HEK293 (cell line): ENCODE results near the gene TSACC.

Source experiments
- MYNN ChIP-seq: fragments of 450-650 bp; formaldehyde crosslinking; IDR thresholded peaks from 2 replicates; pipeline ENCODE4 v1.5.1; 2016; ENCODE audit warnings: missing biosample characterization, missing genetic modification characterization, borderline replicate concordance
- SETDB1 ChIP-seq: IDR thresholded peaks from one replicate; pipeline ENCODE4 v1.6.1; 2017; ENCODE audit warnings: mild to moderate bottlenecking, low read length, moderate library complexity, mixed read lengths; ENCODE audit not compliant: insufficient read length
- SP7 ChIP-seq: fragments of 450-650 bp; formaldehyde crosslinking; IDR thresholded peaks from 2 replicates; pipeline ENCODE4 v1.5.1; 2016; ENCODE audit warnings: missing biosample characterization, missing genetic modification characterization
- TCF7L2 ChIP-seq: IDR thresholded peaks from 2 replicates; pipeline ENCODE4 v1.6.1; 2011; ENCODE audit warnings: low read depth, mild to moderate bottlenecking, inconsistent platforms, low read length, moderate library complexity, borderline replicate concordance
- TRIM28 ChIP-seq: IDR thresholded peaks from 2 replicates; pipeline ENCODE4 v1.6.1; 2011; ENCODE audit warnings: low read length, control low read depth, borderline replicate concordance
- ZNF155 ChIP-seq: fragments of 450-650 bp; formaldehyde crosslinking; IDR thresholded peaks from 2 replicates; pipeline ENCODE4 v1.5.1; 2016; ENCODE audit warnings: missing biosample characterization, missing genetic modification characterization
- ZNF239 ChIP-seq: fragments of 450-650 bp; formaldehyde crosslinking; IDR thresholded peaks from 2 replicates; pipeline ENCODE4 v1.5.1; 2016; ENCODE audit warnings: missing biosample characterization, missing genetic modification characterization
- ZNF350 ChIP-seq: fragments of 450-650 bp; formaldehyde crosslinking; IDR thresholded peaks from 2 replicates; pipeline ENCODE4 v1.5.0; 2017; ENCODE audit warnings: missing biosample characterization, mild to moderate bottlenecking, missing genetic modification characterization
- ZNF37A ChIP-seq: fragments of 450-650 bp; IDR thresholded peaks from 2 replicates; pipeline ENCODE4 v1.5.1; 2018; ENCODE audit warnings: missing biosample characterization, missing genetic modification characterization
- ZNF473 ChIP-seq: fragments of 450-650 bp; formaldehyde crosslinking; IDR thresholded peaks from 2 replicates; pipeline ENCODE4 v1.5.1; 2017; ENCODE audit warnings: missing biosample characterization, missing genetic modification characterization
- ZNF501 ChIP-seq: fragments of 450-650 bp; formaldehyde crosslinking; IDR thresholded peaks from 2 replicates; pipeline ENCODE4 v1.5.1; 2016; ENCODE audit warnings: missing biosample characterization, missing genetic modification characterization
- ZNF561 ChIP-seq: fragments of 450-650 bp; IDR thresholded peaks from 2 replicates; pipeline ENCODE4 v1.5.1; 2018; ENCODE audit warnings: missing biosample characterization, missing genetic modification characterization, borderline replicate concordance
- ZNF621 ChIP-seq: fragments of 450-650 bp; formaldehyde crosslinking; IDR thresholded peaks from 2 replicates; pipeline ENCODE4 v1.5.1; 2017; ENCODE audit warnings: missing biosample characterization, missing genetic modification characterization
- ZNF701 ChIP-seq: fragments of 450-650 bp; formaldehyde crosslinking; IDR thresholded peaks from 2 replicates; pipeline ENCODE4 v1.5.1; 2016; ENCODE audit warnings: missing biosample characterization, missing genetic modification characterization
- ZNF791 ChIP-seq: fragments of 450-650 bp; formaldehyde crosslinking; IDR thresholded peaks from 2 replicates; pipeline ENCODE4 v1.5.1; 2016; ENCODE audit warnings: missing biosample characterization, missing genetic modification characterization
- ZSCAN16 ChIP-seq: fragments of 450-650 bp; formaldehyde crosslinking; IDR thresholded peaks from 2 replicates; pipeline ENCODE4 v1.5.1; 2016; ENCODE audit warnings: missing biosample characterization, missing genetic modification characterization
- ZSCAN23 ChIP-seq: fragments of 450-650 bp; formaldehyde crosslinking; IDR thresholded peaks from 2 replicates; pipeline ENCODE4 v1.5.1; 2016; ENCODE audit warnings: missing biosample characterization, missing genetic modification characterization
- ZXDB ChIP-seq: fragments of 450-650 bp; formaldehyde crosslinking; IDR thresholded peaks from 2 replicates; pipeline ENCODE4 v1.5.1; 2016; ENCODE audit warnings: missing biosample characterization, missing genetic modification characterization
- TF ChIP-seq, protein P1 (sequence below): fragments of 450-650 bp; formaldehyde crosslinking; IDR thresholded peaks from 2 replicates; pipeline ENCODE4 v1.5.1; 2016; ENCODE audit warnings: missing biosample characterization, missing genetic modification characterization
- TF ChIP-seq, protein P2 (sequence below): fragments of 450-650 bp; formaldehyde crosslinking; IDR thresholded peaks from 2 replicates; pipeline ENCODE4 v1.5.1; 2016; ENCODE audit warnings: missing biosample characterization, missing genetic modification characterization
- TF ChIP-seq, protein P3 (sequence below): fragments of 450-650 bp; formaldehyde crosslinking; IDR thresholded peaks from 2 replicates; pipeline ENCODE4 v1.5.1; 2016; ENCODE audit warnings: missing biosample characterization, missing genetic modification characterization, borderline replicate concordance
- TF ChIP-seq, protein P4 (sequence below): fragments of 450-650 bp; formaldehyde crosslinking; IDR thresholded peaks from 2 replicates; pipeline ENCODE4; 2016; ENCODE audit warnings: missing biosample characterization, missing genetic modification characterization
- TF ChIP-seq, protein P5 (sequence below): fragments of 450-650 bp; formaldehyde crosslinking; IDR thresholded peaks from 2 replicates; pipeline ENCODE4 v1.5.1; 2016; ENCODE audit warnings: missing biosample characterization, missing genetic modification characterization, low read depth
- TF ChIP-seq, protein P6 (sequence below): fragments of 450-650 bp; formaldehyde crosslinking; IDR thresholded peaks from 2 replicates; pipeline ENCODE4 v1.5.1; 2016; ENCODE audit warnings: missing biosample characterization, missing genetic modification characterization
- TF ChIP-seq, protein P7 (sequence below): fragments of 450-650 bp; formaldehyde crosslinking; IDR thresholded peaks from 2 replicates; pipeline ENCODE4 v1.5.1; 2016; ENCODE audit warnings: missing biosample characterization, missing genetic modification characterization

TSACC gene

DNA sequence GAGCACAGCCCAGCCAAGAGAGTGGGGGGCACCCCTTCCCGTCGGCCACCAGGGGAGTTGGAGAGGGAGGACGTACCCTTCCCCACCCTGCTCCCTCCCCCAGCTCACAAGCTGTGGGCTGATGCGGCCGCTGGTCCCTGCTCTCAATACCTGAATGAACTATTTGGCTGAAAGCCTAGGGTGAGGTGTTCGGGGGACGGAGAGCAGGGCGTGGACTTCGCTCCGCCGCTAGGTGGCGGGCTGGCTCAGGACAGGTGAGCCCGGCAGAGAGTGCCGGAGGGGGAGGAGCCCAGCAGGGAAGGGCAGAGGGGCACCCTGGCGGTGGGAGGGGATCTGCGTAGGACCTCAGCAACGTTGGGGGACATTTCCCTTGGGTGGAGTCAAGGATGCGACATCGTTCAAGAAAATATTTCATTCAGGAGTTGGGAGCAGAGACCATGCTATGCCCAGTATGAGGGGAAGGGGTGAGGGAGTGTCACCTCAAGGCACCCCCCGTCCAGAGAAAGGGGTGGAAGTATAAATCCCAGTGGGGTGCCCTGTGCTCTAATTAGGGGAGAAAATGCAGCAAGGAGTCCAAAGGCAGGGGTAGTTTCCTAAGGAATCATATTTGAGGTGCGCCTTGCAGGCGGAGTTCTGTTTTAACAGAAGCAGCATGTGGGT is 18.7 kb downstream of the TSACC start (continued):
- TF ChIP-seq, protein P1, sequence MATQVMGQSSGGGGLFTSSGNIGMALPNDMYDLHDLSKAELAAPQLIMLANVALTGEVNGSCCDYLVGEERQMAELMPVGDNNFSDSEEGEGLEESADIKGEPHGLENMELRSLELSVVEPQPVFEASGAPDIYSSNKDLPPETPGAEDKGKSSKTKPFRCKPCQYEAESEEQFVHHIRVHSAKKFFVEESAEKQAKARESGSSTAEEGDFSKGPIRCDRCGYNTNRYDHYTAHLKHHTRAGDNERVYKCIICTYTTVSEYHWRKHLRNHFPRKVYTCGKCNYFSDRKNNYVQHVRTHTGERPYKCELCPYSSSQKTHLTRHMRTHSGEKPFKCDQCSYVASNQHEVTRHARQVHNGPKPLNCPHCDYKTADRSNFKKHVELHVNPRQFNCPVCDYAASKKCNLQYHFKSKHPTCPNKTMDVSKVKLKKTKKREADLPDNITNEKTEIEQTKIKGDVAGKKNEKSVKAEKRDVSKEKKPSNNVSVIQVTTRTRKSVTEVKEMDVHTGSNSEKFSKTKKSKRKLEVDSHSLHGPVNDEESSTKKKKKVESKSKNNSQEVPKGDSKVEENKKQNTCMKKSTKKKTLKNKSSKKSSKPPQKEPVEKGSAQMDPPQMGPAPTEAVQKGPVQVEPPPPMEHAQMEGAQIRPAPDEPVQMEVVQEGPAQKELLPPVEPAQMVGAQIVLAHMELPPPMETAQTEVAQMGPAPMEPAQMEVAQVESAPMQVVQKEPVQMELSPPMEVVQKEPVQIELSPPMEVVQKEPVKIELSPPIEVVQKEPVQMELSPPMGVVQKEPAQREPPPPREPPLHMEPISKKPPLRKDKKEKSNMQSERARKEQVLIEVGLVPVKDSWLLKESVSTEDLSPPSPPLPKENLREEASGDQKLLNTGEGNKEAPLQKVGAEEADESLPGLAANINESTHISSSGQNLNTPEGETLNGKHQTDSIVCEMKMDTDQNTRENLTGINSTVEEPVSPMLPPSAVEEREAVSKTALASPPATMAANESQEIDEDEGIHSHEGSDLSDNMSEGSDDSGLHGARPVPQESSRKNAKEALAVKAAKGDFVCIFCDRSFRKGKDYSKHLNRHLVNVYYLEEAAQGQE (tag by site-specific recombination), result no peak
- TF ChIP-seq SP7 (tag by site-specific recombination) (peak; percentile 52; the same call in 1 of the 2 replicates), MYNN (tag by site-specific recombination) (no peak), ZXDB (tag by site-specific recombination) (0 out of 2 replicates have a peak, but pooled peaks have one; percentile 30), ZSCAN23 (tag by site-specific recombination) (no peak), ZNF701 (no peak), ZNF155 (tag by site-specific recombination) (no peak), ZNF501 (tag by site-specific recombination) (0 out of 2 replicates have a peak, but pooled peaks have one; percentile 26), TCF7L2 (no peak), TRIM28 (no peak), ZNF37A (no peak), ZNF350 (no peak), ZNF239 (tag by site-specific recombination) (no peak), ZNF473 (tag by site-specific recombination) (no peak), ZNF561 (tag by site-specific recombination) (no peak; the same call in 1 of the 2 replicates), ZNF621 (tag by site-specific recombination) (no peak), SETDB1 (no peak), ZSCAN16 (tag by site-specific recombination) (no peak), ZNF791 (no peak)
- TF ChIP-seq, protein P2, sequence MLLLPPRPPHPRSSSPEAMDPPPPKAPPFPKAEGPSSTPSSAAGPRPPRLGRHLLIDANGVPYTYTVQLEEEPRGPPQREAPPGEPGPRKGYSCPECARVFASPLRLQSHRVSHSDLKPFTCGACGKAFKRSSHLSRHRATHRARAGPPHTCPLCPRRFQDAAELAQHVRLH (tag by site-specific recombination), result no peak
- TF ChIP-seq, protein P3, sequence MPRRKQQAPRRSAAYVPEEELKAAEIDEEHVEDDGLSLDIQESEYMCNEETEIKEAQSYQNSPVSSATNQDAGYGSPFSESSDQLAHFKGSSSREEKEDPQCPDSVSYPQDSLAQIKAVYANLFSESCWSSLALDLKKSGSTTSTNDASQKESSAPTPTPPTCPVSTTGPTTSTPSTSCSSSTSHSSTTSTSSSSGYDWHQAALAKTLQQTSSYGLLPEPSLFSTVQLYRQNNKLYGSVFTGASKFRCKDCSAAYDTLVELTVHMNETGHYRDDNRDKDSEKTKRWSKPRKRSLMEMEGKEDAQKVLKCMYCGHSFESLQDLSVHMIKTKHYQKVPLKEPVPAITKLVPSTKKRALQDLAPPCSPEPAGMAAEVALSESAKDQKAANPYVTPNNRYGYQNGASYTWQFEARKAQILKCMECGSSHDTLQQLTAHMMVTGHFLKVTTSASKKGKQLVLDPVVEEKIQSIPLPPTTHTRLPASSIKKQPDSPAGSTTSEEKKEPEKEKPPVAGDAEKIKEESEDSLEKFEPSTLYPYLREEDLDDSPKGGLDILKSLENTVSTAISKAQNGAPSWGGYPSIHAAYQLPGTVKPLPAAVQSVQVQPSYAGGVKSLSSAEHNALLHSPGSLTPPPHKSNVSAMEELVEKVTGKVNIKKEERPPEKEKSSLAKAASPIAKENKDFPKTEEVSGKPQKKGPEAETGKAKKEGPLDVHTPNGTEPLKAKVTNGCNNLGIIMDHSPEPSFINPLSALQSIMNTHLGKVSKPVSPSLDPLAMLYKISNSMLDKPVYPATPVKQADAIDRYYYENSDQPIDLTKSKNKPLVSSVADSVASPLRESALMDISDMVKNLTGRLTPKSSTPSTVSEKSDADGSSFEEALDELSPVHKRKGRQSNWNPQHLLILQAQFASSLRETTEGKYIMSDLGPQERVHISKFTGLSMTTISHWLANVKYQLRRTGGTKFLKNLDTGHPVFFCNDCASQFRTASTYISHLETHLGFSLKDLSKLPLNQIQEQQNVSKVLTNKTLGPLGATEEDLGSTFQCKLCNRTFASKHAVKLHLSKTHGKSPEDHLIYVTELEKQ (tag by site-specific recombination), result no peak
- TF ChIP-seq, protein P4, sequence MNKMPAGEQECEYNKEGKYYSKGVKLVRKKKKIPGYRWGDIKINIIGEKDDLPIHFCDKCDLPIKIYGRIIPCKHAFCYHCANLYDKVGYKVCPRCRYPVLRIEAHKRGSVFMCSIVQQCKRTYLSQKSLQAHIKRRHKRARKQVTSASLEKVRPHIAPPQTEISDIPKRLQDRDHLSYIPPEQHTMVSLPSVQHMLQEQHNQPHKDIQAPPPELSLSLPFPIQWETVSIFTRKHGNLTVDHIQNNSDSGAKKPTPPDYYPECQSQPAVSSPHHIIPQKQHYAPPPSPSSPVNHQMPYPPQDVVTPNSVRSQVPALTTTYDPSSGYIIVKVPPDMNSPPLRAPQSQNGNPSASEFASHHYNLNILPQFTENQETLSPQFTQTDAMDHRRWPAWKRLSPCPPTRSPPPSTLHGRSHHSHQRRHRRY (tag by site-specific recombination), result no peak
- TF ChIP-seq, protein P5, sequence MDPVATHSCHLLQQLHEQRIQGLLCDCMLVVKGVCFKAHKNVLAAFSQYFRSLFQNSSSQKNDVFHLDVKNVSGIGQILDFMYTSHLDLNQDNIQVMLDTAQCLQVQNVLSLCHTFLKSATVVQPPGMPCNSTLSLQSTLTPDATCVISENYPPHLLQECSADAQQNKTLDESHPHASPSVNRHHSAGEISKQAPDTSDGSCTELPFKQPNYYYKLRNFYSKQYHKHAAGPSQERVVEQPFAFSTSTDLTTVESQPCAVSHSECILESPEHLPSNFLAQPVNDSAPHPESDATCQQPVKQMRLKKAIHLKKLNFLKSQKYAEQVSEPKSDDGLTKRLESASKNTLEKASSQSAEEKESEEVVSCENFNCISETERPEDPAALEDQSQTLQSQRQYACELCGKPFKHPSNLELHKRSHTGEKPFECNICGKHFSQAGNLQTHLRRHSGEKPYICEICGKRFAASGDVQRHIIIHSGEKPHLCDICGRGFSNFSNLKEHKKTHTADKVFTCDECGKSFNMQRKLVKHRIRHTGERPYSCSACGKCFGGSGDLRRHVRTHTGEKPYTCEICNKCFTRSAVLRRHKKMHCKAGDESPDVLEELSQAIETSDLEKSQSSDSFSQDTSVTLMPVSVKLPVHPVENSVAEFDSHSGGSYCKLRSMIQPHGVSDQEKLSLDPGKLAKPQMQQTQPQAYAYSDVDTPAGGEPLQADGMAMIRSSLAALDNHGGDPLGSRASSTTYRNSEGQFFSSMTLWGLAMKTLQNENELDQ (tag by site-specific recombination), result no peak
- TF ChIP-seq, protein P6, sequence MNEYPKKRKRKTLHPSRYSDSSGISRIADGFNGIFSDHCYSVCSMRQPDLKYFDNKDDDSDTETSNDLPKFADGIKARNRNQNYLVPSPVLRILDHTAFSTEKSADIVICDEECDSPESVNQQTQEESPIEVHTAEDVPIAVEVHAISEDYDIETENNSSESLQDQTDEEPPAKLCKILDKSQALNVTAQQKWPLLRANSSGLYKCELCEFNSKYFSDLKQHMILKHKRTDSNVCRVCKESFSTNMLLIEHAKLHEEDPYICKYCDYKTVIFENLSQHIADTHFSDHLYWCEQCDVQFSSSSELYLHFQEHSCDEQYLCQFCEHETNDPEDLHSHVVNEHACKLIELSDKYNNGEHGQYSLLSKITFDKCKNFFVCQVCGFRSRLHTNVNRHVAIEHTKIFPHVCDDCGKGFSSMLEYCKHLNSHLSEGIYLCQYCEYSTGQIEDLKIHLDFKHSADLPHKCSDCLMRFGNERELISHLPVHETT, result no peak
- TF ChIP-seq, protein P7, sequence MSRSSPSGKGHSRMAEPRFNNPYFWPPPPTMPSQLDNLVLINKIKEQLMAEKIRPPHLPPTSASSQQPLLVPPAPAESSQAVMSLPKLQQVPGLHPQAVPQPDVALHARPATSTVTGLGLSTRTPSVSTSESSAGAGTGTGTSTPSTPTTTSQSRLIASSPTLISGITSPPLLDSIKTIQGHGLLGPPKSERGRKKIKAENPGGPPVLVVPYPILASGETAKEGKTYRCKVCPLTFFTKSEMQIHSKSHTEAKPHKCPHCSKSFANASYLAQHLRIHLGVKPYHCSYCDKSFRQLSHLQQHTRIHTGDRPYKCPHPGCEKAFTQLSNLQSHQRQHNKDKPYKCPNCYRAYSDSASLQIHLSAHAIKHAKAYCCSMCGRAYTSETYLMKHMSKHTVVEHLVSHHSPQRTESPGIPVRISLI, result no peak
